Testis (tissue), 3 donors: ENCODE data around the gene WBP2. TPM values are rescaled to one million over a fixed set of nuclear protein-coding genes. Genes with fewer than 3 reads are reported as not detected.

ENCODE experiments used
- DNase-seq: peaks from one replicate; pipeline ENCODE4 v3.0.0-alpha.2; 2019
- H3K27ac ChIP-seq, 2 donors: fragments of 200-600 bp; sonication (generic); one replicate each; pipeline ENCODE4 v1.5.1; 2019
- H3K27me3 ChIP-seq: fragments of 200-600 bp; sonication (generic); one replicate; pipeline ENCODE4 v1.5.1; 2019
- H3K36me3 ChIP-seq: fragments of 200-600 bp; sonication (generic); one replicate; pipeline ENCODE4 v1.5.1; 2017; ENCODE audit warnings: low read depth; ENCODE audit errors: missing control alignments
- H3K4me1 ChIP-seq: fragments of 200-600 bp; sonication (generic); one replicate; pipeline ENCODE4 v1.5.1; 2019
- H3K4me3 ChIP-seq, 2 donors: fragments of 200-600 bp; sonication (generic); one replicate each; pipeline ENCODE4 v1.5.1; 2017 to 2019
- H3K9me3 ChIP-seq: fragments of 200-600 bp; sonication (generic); one replicate; pipeline ENCODE4 v1.5.1; 2017
- POLR2A ChIP-seq: fragments of 450-650 bp; IDR thresholded peaks from one replicate; pipeline ENCODE4 v1.6.1; 2017; ENCODE audit warnings: antibody characterized with exemption, mild to moderate bottlenecking, moderate library complexity
- WGBS, 2 donors: methylation state at CpG; one replicate each; pipeline ENCODE4 v1.1.5; 2018; 5-methylcytosine and 5-hydroxymethylcytosine counted together
- intact Hi-C: fragments of 100-400 bp; cut with DNase I; formaldehyde crosslinking; loops from one replicate; pipeline ENCODE4 v1.15.1; 2023; ENCODE audit warnings: low total_unique reads
- polyA plus RNA-seq: library from polyadenylated mRNA; stranded (reverse); fragments of 350-450 nt; fragmentation: Illumina TruSeq; extraction: RNeasy Lipid Tissue Mini Kit (QIAGEN cat#74804); gene quantifications from one replicate; pipeline ENCODE4 v1.2.3, GENCODE V29; 2014; ENCODE audit warnings: low read depth, low replicate concordance; ENCODE audit not compliant: insufficient read depth
- total RNA-seq, 2 donors: library from RNA; depleted of rRNA; stranded (reverse); fragments of >200 nt; gene quantifications; one replicate each; pipeline ENCODE4 v1.2.3, GENCODE V29; 2016
- TF ChIP-seq, protein P1 (sequence below), 3 experiments: fragments of 450-650 bp in 2 of 3; fragments of 200-600 bp in 1 of 3; sonication (generic) in 1 of 3; IDR thresholded peaks; one replicate each; pipeline ENCODE4 v1.5.1; 2016 to 2019; ENCODE audit warnings: antibody characterized with exemption in 3 of 3, mild to moderate bottlenecking in 2 of 3, moderate library complexity in 1 of 3

WBP2 gene
- total and polyA plus RNA-seq, 3 donors from 2014 or later: 96.1 to 217 (median 127) TPM

DNA sequence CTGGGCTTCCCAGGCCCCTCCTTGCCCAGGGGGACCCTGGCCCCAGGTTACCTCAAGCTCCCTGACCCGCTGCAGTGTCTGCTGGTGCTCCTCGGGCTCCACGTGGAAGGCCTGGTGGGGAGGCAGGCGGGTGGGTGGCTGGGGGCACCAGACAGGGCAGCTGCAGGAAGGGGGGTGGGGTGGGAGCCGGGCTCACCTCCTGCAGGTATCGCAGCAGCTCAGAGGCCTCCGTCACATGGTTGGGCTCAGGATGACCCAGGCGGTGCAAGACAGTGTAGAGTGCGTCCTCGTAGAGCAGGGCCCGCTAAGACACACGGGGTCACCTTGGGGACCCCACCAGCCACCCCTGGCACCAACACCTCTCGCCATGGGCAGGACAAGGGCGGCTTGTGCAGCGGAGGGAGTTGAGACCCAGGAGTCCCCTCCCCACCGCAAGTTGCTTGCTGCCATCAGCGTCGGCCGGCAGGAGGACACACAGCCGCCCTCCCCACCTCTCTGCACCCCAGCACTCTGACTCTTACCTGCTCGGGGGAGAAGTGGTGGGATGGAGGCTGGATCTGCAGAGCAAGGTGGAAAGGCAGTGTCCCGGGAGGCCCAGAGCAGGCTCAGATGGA lies 12.1 kb downstream of the WBP2 start:
- DNase-seq: no peak
- Histone ChIP-seq H3K27me3 (no peaks in the 10 kb centered on the region), H3K4me3 (no peak overlapping the region), H3K4me1 (peaks cover 21% of the 10 kb centered on the region), H3K36me3 (no peaks in the 10 kb centered on the region), H3K27ac (no peak overlapping the region), H3K9me3 (no peaks in the 10 kb centered on the region)
- TF ChIP-seq, protein P1, sequence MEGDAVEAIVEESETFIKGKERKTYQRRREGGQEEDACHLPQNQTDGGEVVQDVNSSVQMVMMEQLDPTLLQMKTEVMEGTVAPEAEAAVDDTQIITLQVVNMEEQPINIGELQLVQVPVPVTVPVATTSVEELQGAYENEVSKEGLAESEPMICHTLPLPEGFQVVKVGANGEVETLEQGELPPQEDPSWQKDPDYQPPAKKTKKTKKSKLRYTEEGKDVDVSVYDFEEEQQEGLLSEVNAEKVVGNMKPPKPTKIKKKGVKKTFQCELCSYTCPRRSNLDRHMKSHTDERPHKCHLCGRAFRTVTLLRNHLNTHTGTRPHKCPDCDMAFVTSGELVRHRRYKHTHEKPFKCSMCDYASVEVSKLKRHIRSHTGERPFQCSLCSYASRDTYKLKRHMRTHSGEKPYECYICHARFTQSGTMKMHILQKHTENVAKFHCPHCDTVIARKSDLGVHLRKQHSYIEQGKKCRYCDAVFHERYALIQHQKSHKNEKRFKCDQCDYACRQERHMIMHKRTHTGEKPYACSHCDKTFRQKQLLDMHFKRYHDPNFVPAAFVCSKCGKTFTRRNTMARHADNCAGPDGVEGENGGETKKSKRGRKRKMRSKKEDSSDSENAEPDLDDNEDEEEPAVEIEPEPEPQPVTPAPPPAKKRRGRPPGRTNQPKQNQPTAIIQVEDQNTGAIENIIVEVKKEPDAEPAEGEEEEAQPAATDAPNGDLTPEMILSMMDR (IDR thresholded peaks at IDR 0.05): no peak
- no peak for TF ChIP-seq POLR2A
- WGBS, 2 donors: 84 to 95% methylated on average over 9 to 22 of the region's 22 CpGs
- intact Hi-C loops: loop anchor here (10.0 kb wide), 1 partner anchor 68 kb away; a partner anchor contains a TSS

DNA sequence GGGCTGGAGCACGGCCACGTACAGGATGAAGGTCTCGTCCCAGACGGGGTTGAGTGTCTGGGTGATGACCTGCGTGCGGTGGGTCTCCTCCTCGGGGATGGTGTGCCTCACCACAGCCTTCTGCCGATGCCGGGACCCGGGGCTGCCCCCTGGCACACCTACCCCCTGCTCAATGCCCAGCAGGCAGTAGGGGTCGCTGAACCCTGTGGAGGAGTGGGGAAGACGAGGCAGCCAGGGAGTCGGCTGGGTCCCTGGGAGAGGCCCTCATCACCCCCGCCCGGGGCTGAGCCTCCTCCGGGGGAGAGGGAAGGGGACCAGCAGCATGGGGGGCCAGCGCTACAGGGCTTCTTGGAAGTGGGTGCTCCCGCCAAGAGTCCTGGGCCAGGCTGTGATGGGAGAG lies 12.7 kb downstream of the WBP2 start:
- Histone ChIP-seq H3K36me3 (no peaks in the 10 kb centered on the region), H3K9me3 (no peaks in the 10 kb centered on the region), H3K27ac (no peak overlapping the region), H3K4me1 (peaks cover 18% of the 10 kb centered on the region), H3K27me3 (no peaks in the 10 kb centered on the region), H3K4me3 (no peak overlapping the region)
- TF ChIP-seq POLR2A: no peak
- TF ChIP-seq, protein P1 (IDR thresholded peaks at IDR 0.05): no peak
- intact Hi-C loops: loop anchor here (10.0 kb wide), 1 partner anchor 68 kb away; a partner anchor contains a TSS
- DNase-seq: no peak
- WGBS, 2 donors: 92 to 93% methylated on average over 8 to 18 of the region's 18 CpGs

DNA sequence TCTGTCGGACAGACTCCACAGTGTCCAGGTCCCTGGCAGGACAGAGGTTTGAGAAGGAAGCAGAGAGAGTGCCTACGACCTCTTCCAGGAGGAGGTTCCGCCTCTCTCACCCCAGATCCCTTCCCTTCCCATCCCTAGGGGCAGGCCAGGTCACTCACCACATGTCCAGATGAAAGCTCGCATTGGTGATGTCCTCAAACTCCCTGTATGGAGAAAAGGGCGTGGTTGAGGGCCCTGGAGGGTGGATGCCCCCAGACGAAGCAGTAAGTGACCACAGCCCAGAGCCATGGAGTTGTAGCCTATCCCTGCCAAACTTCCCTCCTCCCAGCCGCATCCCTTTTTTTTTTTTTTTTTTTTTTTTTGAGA lies 14.4 kb downstream of the WBP2 start:
- no peaks in the 10 kb centered on the region for H3K36me3 ChIP-seq
- TF ChIP-seq, protein P1 (IDR thresholded peaks at IDR 0.05): no peak
- TF ChIP-seq POLR2A: no peak
- no peaks in the 10 kb centered on the region for H3K9me3 ChIP-seq
- 75 to 93% methylated on average over 6 to 7 of the region's 7 CpGs for WGBS, 2 donors
- no peak for DNase-seq
- H3K27me3 ChIP-seq: no peaks in the 10 kb centered on the region
- no peak overlapping the region for H3K27ac ChIP-seq
- intact Hi-C loops: loop anchor here (10.0 kb wide), 1 partner anchor 66 kb away; a partner anchor contains a TSS
- no peak overlapping the region for H3K4me3 ChIP-seq
- H3K4me1 ChIP-seq: peaks cover 18% of the 10 kb centered on the region

DNA sequence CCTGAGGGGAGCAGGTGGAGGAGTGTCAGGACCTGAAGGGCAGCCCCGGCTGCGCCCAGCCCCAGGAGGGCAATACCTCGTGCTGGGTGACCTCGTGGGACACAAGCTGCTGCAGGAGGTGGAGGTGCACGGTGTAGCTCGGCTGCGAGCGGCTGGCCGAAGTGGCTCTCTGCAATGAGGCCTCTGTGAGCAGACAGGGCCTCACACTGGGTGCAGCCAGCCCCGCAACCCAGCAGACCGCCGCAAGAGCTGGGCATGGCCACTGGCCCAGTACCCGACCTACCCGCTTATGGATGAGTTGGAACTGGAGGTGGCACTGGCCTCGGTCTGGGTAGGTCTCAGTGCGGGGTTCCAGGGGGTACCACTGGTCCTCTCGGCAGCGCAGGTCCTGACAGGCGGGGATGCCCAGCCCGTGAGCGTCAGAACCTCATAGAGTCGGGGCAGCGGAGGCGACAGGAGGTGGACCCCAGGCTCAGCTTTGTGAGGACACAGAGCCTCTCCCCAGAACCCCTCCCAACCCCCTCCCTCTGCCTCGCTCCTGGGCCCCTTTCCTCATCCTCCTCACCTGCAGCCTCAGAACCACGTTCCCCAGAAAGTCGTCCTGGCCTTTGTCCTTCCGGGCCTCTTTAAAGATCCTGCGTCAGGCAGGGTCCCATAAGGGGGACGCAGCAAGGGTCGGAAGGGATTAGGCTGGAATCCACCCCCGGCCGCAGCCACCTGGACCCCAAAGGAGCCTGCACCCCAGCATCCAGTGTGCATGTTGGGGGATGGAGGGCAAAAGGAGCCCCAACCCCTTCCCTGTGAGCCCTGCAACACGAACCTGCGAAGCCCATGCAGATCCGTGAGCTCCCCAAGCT lies 15.0 kb downstream of the WBP2 start:
- no peak for DNase-seq
- 93 to 96% methylated on average over 20 to 32 of the region's 36 CpGs for WGBS, 2 donors
- Histone ChIP-seq H3K27me3 (no peaks in the 10 kb centered on the region), H3K4me3 (no peak overlapping the region), H3K27ac (no peak overlapping the region), H3K4me1 (peaks cover 11% of the 10 kb centered on the region), H3K9me3 (no peaks in the 10 kb centered on the region), H3K36me3 (no peaks in the 10 kb centered on the region)
- TF ChIP-seq, protein P1 (IDR thresholded peaks at IDR 0.05): no peak
- TF ChIP-seq POLR2A: no peak
- intact Hi-C loops: loop anchor here (10.0 kb wide), 1 partner anchor 65 kb away; a partner anchor contains a TSS
